HEK293 (cell line): ENCODE data around the gene KIAA1958.

Source experiments
- CTCF ChIA-PET: fragments of 350-600 bp; formaldehyde crosslinking; extraction: SDS; loops from one replicate; lab custom pipeline; 2021; ENCODE audit warnings: antibody characterized with exemption; lab: Yijun Ruan, JAX
- POLR2A ChIA-PET: fragments of 300-600 bp; formaldehyde crosslinking; extraction: SDS; loops from one replicate; lab custom pipeline; 2020; ENCODE audit warnings: antibody characterized with exemption, inconsistent platforms; lab: Yijun Ruan, JAX
- H3K27ac ChIP-seq: fragments of 200-500 bp; sonication (Bioruptor generic); 2 replicates; pipeline ENCODE4 v1.5.1; 2014; ENCODE audit warnings: low read depth, low read length, control low read depth, inconsistent platforms; ENCODE audit errors: extremely low read depth
- H3K36me3 ChIP-seq, 2 experiments: fragments of 200-500 bp in 1 of 2; sonication (Bioruptor generic) in 1 of 2; 1 replicate in 1 of 2; 2 replicates in 1 of 2; pipeline ENCODE4 v1.5.1; 2014 to 2017; ENCODE audit warnings: inconsistent platforms in 2 of 2, low read length in 2 of 2; ENCODE audit not compliant: control insufficient read depth in 2 of 2, insufficient read depth in 1 of 2
- H3K4me1 ChIP-seq: fragments of 200-500 bp; sonication (Bioruptor generic); 2 replicates; pipeline ENCODE4 v1.5.1; 2014; ENCODE audit warnings: mild to moderate bottlenecking, low read length, inconsistent platforms; ENCODE audit not compliant: control insufficient read depth, insufficient read depth
- H3K4me3 ChIP-seq: 2 replicates; pipeline ENCODE4 v1.5.1; 2011; ENCODE audit warnings: low read depth, mild to moderate bottlenecking, control low read depth, low read length, moderate library complexity
- H3K9me3 ChIP-seq: fragments of 200-500 bp; sonication (Bioruptor generic); 2 replicates; pipeline ENCODE4 v1.5.1; 2014; ENCODE audit warnings: low read depth, low read length, inconsistent platforms; ENCODE audit not compliant: control insufficient read depth, insufficient read depth
- BCL11A ChIP-seq: fragments of 450-650 bp; formaldehyde crosslinking; IDR thresholded peaks from 2 replicates; pipeline ENCODE4 v1.5.1; 2016; ENCODE audit warnings: low read depth, missing biosample characterization, missing genetic modification characterization
- BCL11B ChIP-seq: fragments of 450-650 bp; formaldehyde crosslinking; IDR thresholded peaks from 2 replicates; pipeline ENCODE4 v1.5.1; 2016; ENCODE audit warnings: low read depth, missing biosample characterization, missing genetic modification characterization
- CTCF ChIP-seq: fragments of 450-650 bp; formaldehyde crosslinking; IDR thresholded peaks from 2 replicates; pipeline ENCODE4 v1.5.1; 2016; ENCODE audit warnings: missing biosample characterization, missing genetic modification characterization
- HOXD13 ChIP-seq: sonication (generic); formaldehyde crosslinking; IDR thresholded peaks from 2 replicates; pipeline ENCODE4 v1.8.0; 2022; ENCODE audit warnings: missing genetic modification reagents, borderline replicate concordance
- KLF1 ChIP-seq: fragments of 450-650 bp; formaldehyde crosslinking; IDR thresholded peaks from 2 replicates; pipeline ENCODE4 v1.5.1; 2016; ENCODE audit warnings: missing biosample characterization, missing genetic modification characterization
- PATZ1 ChIP-seq: fragments of 450-650 bp; formaldehyde crosslinking; IDR thresholded peaks from 2 replicates; pipeline ENCODE4 v1.5.1; 2016; ENCODE audit warnings: missing biosample characterization, missing genetic modification characterization
- PBX3 ChIP-seq: sonication (generic); formaldehyde crosslinking; IDR thresholded peaks from 2 replicates; pipeline ENCODE4 v1.8.1; 2022; ENCODE audit warnings: mild to moderate bottlenecking, moderate library complexity, missing genetic modification reagents
- PRDM6 ChIP-seq: fragments of 450-650 bp; formaldehyde crosslinking; IDR thresholded peaks from 2 replicates; pipeline ENCODE4 v1.5.1; 2017; ENCODE audit warnings: missing biosample characterization, missing genetic modification characterization
- SALL2 ChIP-seq: fragments of 450-650 bp; formaldehyde crosslinking; IDR thresholded peaks from 2 replicates; pipeline ENCODE4 v1.5.0; 2017; ENCODE audit warnings: missing biosample characterization, mild to moderate bottlenecking, missing genetic modification characterization, borderline replicate concordance
- ZBTB1 ChIP-seq: fragments of 450-650 bp; formaldehyde crosslinking; IDR thresholded peaks from 2 replicates; pipeline ENCODE4 v1.5.1; 2016; ENCODE audit warnings: missing biosample characterization, missing genetic modification characterization
- ZBTB8A ChIP-seq: fragments of 450-650 bp; formaldehyde crosslinking; IDR thresholded peaks from 2 replicates; pipeline ENCODE4 v1.5.1; 2016; ENCODE audit warnings: missing biosample characterization, missing genetic modification characterization
- ZFHX2 ChIP-seq: fragments of 450-650 bp; formaldehyde crosslinking; conservative IDR thresholded peaks from 2 replicates; pipeline ENCODE4 v1.5.1; 2016; ENCODE audit warnings: missing biosample characterization, missing genetic modification characterization
- ZFP3 ChIP-seq: fragments of 450-650 bp; formaldehyde crosslinking; IDR thresholded peaks from 2 replicates; pipeline ENCODE4 v1.5.1; 2016; ENCODE audit warnings: low read depth, missing biosample characterization, missing genetic modification characterization
- ZNF16 ChIP-seq: fragments of 450-650 bp; formaldehyde crosslinking; IDR thresholded peaks from 2 replicates; pipeline ENCODE4 v1.5.1; 2016; ENCODE audit warnings: low read depth, missing biosample characterization, missing genetic modification characterization
- ZNF169 ChIP-seq: fragments of 450-650 bp; formaldehyde crosslinking; IDR thresholded peaks from 2 replicates; pipeline ENCODE4 v1.5.1; 2016; ENCODE audit warnings: missing biosample characterization, missing genetic modification characterization
- ZNF280C ChIP-seq: fragments of 450-650 bp; formaldehyde crosslinking; IDR thresholded peaks from 2 replicates; pipeline ENCODE4 v1.5.1; 2016; ENCODE audit warnings: missing biosample characterization, missing genetic modification characterization
- ZNF433 ChIP-seq: fragments of 450-650 bp; formaldehyde crosslinking; IDR thresholded peaks from 2 replicates; pipeline ENCODE4 v1.5.1; 2016; ENCODE audit warnings: missing biosample characterization, missing genetic modification characterization, low read depth
- ZNF488 ChIP-seq: fragments of 450-650 bp; formaldehyde crosslinking; IDR thresholded peaks from 2 replicates; pipeline ENCODE4 v1.5.1; 2016; ENCODE audit warnings: missing biosample characterization, missing genetic modification characterization
- ZNF555 ChIP-seq: fragments of 450-650 bp; formaldehyde crosslinking; conservative IDR thresholded peaks from 2 replicates; pipeline ENCODE4 v1.5.1; 2017; ENCODE audit warnings: missing biosample characterization, mild to moderate bottlenecking, missing genetic modification characterization, inconsistent platforms
- ZNF629 ChIP-seq: fragments of 450-650 bp; formaldehyde crosslinking; IDR thresholded peaks from 2 replicates; pipeline ENCODE4 v1.5.1; 2017; ENCODE audit warnings: missing biosample characterization, missing genetic modification characterization
- TF ChIP-seq, protein P1 (sequence below): IDR thresholded peaks from 2 replicates; pipeline ENCODE4 v1.6.1; 2011; ENCODE audit warnings: mild to moderate bottlenecking, low read depth, low read length, borderline replicate concordance
- TF ChIP-seq, protein P2 (sequence below): fragments of 450-650 bp; formaldehyde crosslinking; IDR thresholded peaks from 2 replicates; pipeline ENCODE4 v1.5.1; 2016; ENCODE audit warnings: missing biosample characterization, missing genetic modification characterization

The KIAA1958 gene

DNA sequence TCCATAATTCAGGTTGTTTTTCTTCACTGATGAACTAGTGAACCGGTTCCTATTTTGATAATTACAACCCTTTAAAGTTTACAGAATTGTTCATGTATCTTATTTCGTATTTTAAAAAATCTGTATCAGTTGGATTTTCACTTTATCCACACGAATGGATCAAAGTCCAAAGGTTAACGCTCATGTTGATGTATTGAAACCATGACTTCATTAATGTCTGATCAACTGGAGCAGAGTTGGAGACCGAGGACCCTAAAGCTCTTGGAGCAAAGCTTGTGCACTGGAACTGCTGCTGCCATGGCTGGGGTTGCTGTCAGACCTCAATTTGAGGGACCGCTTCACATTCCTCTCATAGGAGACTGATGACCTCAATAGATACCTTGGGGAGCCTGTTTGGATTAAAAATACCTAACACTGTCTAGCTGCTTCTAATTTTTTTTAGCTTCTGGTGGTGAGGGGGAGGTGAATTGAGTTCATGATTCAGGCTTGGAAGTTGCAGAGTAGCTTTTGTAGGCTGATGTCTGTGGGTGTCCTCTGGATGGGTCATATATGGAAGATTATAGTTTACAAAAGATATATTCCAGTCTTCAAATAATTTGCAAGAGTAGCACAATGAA is 45.1 kb downstream of the KIAA1958 start:
- Histone ChIP-seq H3K4me1 (no peaks in the 10 kb centered on the region), H3K4me3 (no peak overlapping the region), H3K27ac (no peak overlapping the region), H3K9me3 (no peaks in the 10 kb centered on the region), H3K36me3 (no peaks in the 10 kb centered on the region)
- ChIA-PET CTCF (no interaction called here), POLR2A (interaction anchor here (0.6 kb wide), 1 partner anchor 216 kb away, joined by 5 read pairs; no protein-coding TSS in a partner anchor)
- no peak for TF ChIP-seq ZBTB1
- TF ChIP-seq BCL11A (tag by site-specific recombination): no peak
- TF ChIP-seq BCL11B (tag by site-specific recombination): no peak
- TF ChIP-seq ZNF629: no peak
- no peak for TF ChIP-seq HOXD13 (CRISPR knock-in tag)
- no peak for TF ChIP-seq ZBTB8A (tag by site-specific recombination)
- no peak for TF ChIP-seq ZNF488 (tag by site-specific recombination)
- no peak for TF ChIP-seq CTCF (tag by site-specific recombination)
- no peak for TF ChIP-seq ZNF169 (tag by site-specific recombination)
- no peak for TF ChIP-seq SALL2 (tag by site-specific recombination)
- TF ChIP-seq PBX3 (CRISPR knock-in tag): no peak

GRCh38 chr9:112532427-112532826 is 45.8 kb downstream of the KIAA1958 start:
- Histone ChIP-seq H3K4me3 (no peak overlapping the region), H3K4me1 (no peaks in the 10 kb centered on the region), H3K9me3 (no peaks in the 10 kb centered on the region), H3K27ac (no peak overlapping the region), H3K36me3 (no peaks in the 10 kb centered on the region)
- ChIA-PET POLR2A (no interaction called here), CTCF (no interaction called here)
- TF ChIP-seq, protein P1, sequence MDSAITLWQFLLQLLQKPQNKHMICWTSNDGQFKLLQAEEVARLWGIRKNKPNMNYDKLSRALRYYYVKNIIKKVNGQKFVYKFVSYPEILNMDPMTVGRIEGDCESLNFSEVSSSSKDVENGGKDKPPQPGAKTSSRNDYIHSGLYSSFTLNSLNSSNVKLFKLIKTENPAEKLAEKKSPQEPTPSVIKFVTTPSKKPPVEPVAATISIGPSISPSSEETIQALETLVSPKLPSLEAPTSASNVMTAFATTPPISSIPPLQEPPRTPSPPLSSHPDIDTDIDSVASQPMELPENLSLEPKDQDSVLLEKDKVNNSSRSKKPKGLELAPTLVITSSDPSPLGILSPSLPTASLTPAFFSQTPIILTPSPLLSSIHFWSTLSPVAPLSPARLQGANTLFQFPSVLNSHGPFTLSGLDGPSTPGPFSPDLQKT: no peak
- no peak for TF ChIP-seq ZFHX2 (tag by site-specific recombination)
- no peak for TF ChIP-seq ZNF555 (tag by site-specific recombination)
- TF ChIP-seq PRDM6: no peak
- no peak for TF ChIP-seq ZNF16
- no peak for TF ChIP-seq ZFP3 (tag by site-specific recombination)
- TF ChIP-seq, protein P2, sequence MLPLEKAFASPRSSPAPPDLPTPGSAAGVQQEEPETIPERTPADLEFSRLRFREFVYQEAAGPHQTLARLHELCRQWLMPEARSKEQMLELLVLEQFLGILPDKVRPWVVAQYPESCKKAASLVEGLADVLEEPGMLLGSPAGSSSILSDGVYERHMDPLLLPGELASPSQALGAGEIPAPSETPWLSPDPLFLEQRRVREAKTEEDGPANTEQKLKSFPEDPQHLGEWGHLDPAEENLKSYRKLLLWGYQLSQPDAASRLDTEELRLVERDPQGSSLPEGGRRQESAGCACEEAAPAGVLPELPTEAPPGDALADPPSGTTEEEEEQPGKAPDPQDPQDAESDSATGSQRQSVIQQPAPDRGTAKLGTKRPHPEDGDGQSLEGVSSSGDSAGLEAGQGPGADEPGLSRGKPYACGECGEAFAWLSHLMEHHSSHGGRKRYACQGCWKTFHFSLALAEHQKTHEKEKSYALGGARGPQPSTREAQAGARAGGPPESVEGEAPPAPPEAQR (tag by site-specific recombination): no peak
- no peak for TF ChIP-seq PATZ1 (tag by site-specific recombination)
- no peak for TF ChIP-seq BCL11A (tag by site-specific recombination)
- no peak for TF ChIP-seq KLF1 (tag by site-specific recombination)
- TF ChIP-seq ZNF280C (tag by site-specific recombination): no peak
- no peak for TF ChIP-seq ZNF433
